ENCODE measurements around the gene BAZ1B. TPM values are rescaled to one million over a fixed set of nuclear protein-coding genes. Genes with fewer than 3 reads are reported as not detected.

BAZ1B gene
- total and polyA plus RNA-seq, 2 of the 4 experiments (the other 2 are of a cell fraction), result 20.2 to 45.0 TPM

- DNase-seq (no peak), ATAC-seq (ENCODE audit: low read depth) (peak; percentile 59; the same call in 1 of the 2 replicates)
- intact Hi-C loops (cut with micrococcal nuclease), result no loop called here
- no peak overlapping the region for H3K4ac ChIP-seq (ENCODE audit: low read depth, low read length)
- no peak overlapping the region for H4K5ac ChIP-seq (ENCODE audit: low read depth, low read length)
- no peak overlapping the region for H3K23ac ChIP-seq (ENCODE audit: low read depth, low read length)
- 0 out of 2 replicates have a peak, but pooled peaks cover 3% of the 10 kb centered on the region for H3K9me1 ChIP-seq (ENCODE audit: insufficient read depth, low read length)
- H3K56ac ChIP-seq (ENCODE audit: extremely low read depth, insufficient read depth, low read length), result no peak overlapping the region
- no peak overlapping the region for H3K14ac ChIP-seq (replicated peaks; ENCODE audit: low read depth, low read length)
- H2BK5ac ChIP-seq (ENCODE audit: low read depth, low read length, poor library complexity, severe bottlenecking), result no peak overlapping the region
- no peak overlapping the region for H3K9ac ChIP-seq (ENCODE audit: low read depth, low read length)
- H3K36me3 ChIP-seq (ENCODE audit: control insufficient read depth, insufficient read depth, low read length), result peaks cover 2% of the 10 kb centered on the region
- H2BK120ac ChIP-seq (ENCODE audit: low read depth, low read length), result no peak overlapping the region
- no peak overlapping the region for H3K18ac ChIP-seq (ENCODE audit: low read depth, low read length)
- no peaks in the 10 kb centered on the region for H3K9me3 ChIP-seq (ENCODE audit: control insufficient read depth, insufficient read depth, low read length)
- peak overlapping the region; percentile 9 for H2AK9ac ChIP-seq (replicated peaks; ENCODE audit: low read depth, low read length, poor library complexity)
- H4K20me1 ChIP-seq (ENCODE audit: insufficient read depth, low read length), result no peaks in the 10 kb centered on the region; the same call in 1 of the 2 replicates
- TF ChIP-seq RCOR1 (IDR thresholded peaks at IDR 0.05; ENCODE audit: insufficient replicate concordance, low read length) (no peak), RFX5 (IDR thresholded peaks at IDR 0.05; ENCODE audit: low read depth, low read length) (no peak), CEBPB (IDR thresholded peaks at IDR 0.05; ENCODE audit: low read depth, low read length) (no peak), USF2 (IDR thresholded peaks at IDR 0.05; ENCODE audit: low read depth, low read length) (no peak), MAZ (IDR thresholded peaks at IDR 0.05; ENCODE audit: borderline replicate concordance, low read depth, low read length) (no peak), MAFK (IDR thresholded peaks at IDR 0.05; ENCODE audit: low read depth, low read length) (no peak), SMC3 (IDR thresholded peaks at IDR 0.05; ENCODE audit: low read depth, low read length) (no peak), ELK1 (IDR thresholded peaks at IDR 0.05; ENCODE audit: borderline replicate concordance, low read depth, low read length) (no peak)
- 33% methylated on average over 76 of the region's 110 CpGs; no CpG with 5 or more reads in 1 of the 2 experiments for WGBS, 2 experiments (ENCODE audit: extremely low coverage in 2 of 2, insufficient read length in 1 of 2)
- peaks cover 0 to 5% of the 10 kb centered on the region in 2 experiments; a peak in 1 of 4 replicates for H3K79me1 ChIP-seq (ENCODE audit: low read depth in 1 of 2, low read length in 2 of 2)
- BruUV-seq (replicated peaks), result no TSS peak
- no peaks in the 10 kb centered on the region for H3K27me3 ChIP-seq (ENCODE audit: control insufficient read depth, insufficient read depth, low read length)
- H3K27ac ChIP-seq (ENCODE audit: insufficient read depth, low read length), result no peak overlapping the region
- no peak overlapping the region for H2BK20ac ChIP-seq (ENCODE audit: low read depth, low read length)
- POLR2A ChIA-PET (ENCODE audit: unreplicated experiment), result no interaction called here
- H2BK15ac ChIP-seq (ENCODE audit: low read depth, low read length), result no peak overlapping the region; the same call in 2 of the 3 replicates
- H3K4me2 ChIP-seq (ENCODE audit: low read depth, low read length), result peak overlapping the region; percentile 6; the same call in 1 of the 2 replicates
- H3K4me1 ChIP-seq (ENCODE audit: control insufficient read depth, insufficient read depth, low read length), result peaks cover 3% of the 10 kb centered on the region; the same call in 1 of the 2 replicates
- no peak overlapping the region; a peak in 1 of 4 replicates for H4K8ac ChIP-seq (ENCODE audit: low read depth in 2 of 2, low read length in 2 of 2)
- no peak overlapping the region for H4K91ac ChIP-seq (ENCODE audit: insufficient read depth, low read depth, low read length)
- no peak overlapping the region for H2AK5ac ChIP-seq (ENCODE audit: low read depth, low read length)
- peak overlapping the region; percentile 98 for H2AFZ ChIP-seq (replicated peaks; ENCODE audit: low read length, poor library complexity)
- CTCF ChIA-PET, result no interaction called here
- peak overlapping the region; percentile 40 for H3K4me3 ChIP-seq (ENCODE audit: insufficient read depth, low read depth, low read length)
- dilution Hi-C loops (cut with HindIII; ENCODE audit: low sequenced_read_pairs, unreplicated experiment), result no loop called here
- in situ Hi-C loops (cut with MboI; ENCODE audit: low sequenced_read_pairs), result no loop called here
Observed at GRCh38 chr7:73433924-73434700, 88.0 kb downstream of the BAZ1B start.
